ENCODE results near the gene HDHD5. TPM values are rescaled to one million over a fixed set of nuclear protein-coding genes. Genes with fewer than 3 reads are reported as not detected.

Gene HDHD5
- total and polyA plus RNA-seq, 4 donors = 13.2 to 46.1 (median 35.9) TPM

DNA sequence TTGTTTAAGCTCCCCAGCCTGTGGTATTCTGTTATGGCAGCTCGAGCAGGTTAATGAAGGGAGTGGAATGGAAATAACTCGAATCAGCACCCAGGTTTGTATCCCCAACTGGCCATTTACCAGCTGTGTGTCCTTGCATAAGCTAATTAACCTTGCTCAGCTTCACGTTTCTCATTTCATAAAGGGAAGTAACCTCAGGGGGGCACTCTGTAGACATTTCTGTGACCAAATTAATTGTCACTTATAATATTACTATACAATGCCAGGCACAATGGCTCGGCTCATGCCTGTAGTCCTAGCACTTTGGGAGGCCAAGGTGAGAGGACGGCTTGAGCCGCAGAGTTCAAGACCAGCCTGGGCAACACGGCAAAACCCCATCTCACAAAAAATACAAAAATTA, 46.4 kb upstream of the HDHD5 start:
- TF ChIP-seq, protein P1, sequence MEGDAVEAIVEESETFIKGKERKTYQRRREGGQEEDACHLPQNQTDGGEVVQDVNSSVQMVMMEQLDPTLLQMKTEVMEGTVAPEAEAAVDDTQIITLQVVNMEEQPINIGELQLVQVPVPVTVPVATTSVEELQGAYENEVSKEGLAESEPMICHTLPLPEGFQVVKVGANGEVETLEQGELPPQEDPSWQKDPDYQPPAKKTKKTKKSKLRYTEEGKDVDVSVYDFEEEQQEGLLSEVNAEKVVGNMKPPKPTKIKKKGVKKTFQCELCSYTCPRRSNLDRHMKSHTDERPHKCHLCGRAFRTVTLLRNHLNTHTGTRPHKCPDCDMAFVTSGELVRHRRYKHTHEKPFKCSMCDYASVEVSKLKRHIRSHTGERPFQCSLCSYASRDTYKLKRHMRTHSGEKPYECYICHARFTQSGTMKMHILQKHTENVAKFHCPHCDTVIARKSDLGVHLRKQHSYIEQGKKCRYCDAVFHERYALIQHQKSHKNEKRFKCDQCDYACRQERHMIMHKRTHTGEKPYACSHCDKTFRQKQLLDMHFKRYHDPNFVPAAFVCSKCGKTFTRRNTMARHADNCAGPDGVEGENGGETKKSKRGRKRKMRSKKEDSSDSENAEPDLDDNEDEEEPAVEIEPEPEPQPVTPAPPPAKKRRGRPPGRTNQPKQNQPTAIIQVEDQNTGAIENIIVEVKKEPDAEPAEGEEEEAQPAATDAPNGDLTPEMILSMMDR (IDR thresholded peaks at IDR 0.05; ENCODE audit: low read depth, low read length, missing input control) = no peak
- TF ChIP-seq SP1 (IDR thresholded peaks at IDR 0.05) (no peak), RAD21 (IDR thresholded peaks at IDR 0.05) (peak; percentile 50 to 54)
- Histone ChIP-seq H3K27me3 (ENCODE audit: control insufficient read depth in 4 of 4, insufficient read depth in 4 of 4, low read length in 3 of 4) (no peaks in the 10 kb centered on the region), H3K9me3 (ENCODE audit: control insufficient read depth in 4 of 4, low read length in 3 of 4) (no peaks in the 10 kb centered on the region), H3K4me3 (ENCODE audit: low read depth in 1 of 3, low read length in 3 of 3) (no peak overlapping the region), H3K36me3 (ENCODE audit: control insufficient read depth in 4 of 4, insufficient read depth in 3 of 4, low read depth in 1 of 4, low read length in 3 of 4) (no peaks in the 10 kb centered on the region), H3K27ac (ENCODE audit: low read depth in 1 of 2, low read length in 2 of 2) (no peak overlapping the region), H3K4me1 (ENCODE audit: control insufficient read depth in 4 of 4, insufficient read depth in 4 of 4, low read length in 3 of 4) (peaks cover 0 to 8% (median 6%) of the 10 kb centered on the region in 4 donors), H3K9ac (ENCODE audit: low read depth in 1 of 2, low read length in 2 of 2) (no peak overlapping the region)
- no peak for DNase-seq (ENCODE audit: low spot score)
- 73% methylated on average over 7 of the region's 7 CpGs for WGBS

DNA sequence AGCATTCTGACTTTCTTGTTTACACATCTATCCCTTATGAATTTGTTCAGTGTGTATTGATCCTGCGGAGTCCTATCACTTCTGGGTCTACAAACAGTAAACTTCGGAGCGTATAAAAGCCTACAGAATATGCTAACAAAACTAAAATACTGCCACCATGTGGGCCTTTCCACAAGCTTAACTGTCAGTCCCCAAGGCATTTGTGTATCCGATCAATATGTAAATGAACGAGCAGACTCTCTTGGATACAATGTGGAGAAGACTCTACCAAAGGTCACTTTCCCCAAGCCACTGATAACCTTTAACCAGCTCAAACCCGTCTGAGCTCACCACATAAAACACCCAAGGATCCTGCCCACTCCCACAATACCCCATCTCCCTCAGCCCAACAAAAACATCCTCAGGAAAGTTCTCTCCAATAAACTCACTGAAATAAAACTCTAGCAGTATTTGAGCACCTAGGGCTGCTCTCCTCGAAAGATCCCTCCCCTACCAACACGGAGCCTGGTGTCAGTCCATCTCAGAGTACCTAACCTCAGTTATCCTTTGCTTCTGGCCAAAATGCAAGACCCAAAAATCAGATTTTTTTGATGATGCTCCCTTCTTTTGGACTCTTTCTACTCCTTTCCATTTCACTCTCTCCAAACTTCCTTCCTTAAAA, 42.3 kb upstream of the HDHD5 start:
- Histone ChIP-seq H3K27ac (ENCODE audit: low read depth in 1 of 2, low read length in 2 of 2) (no peak overlapping the region), H3K9ac (ENCODE audit: low read depth in 1 of 2, low read length in 2 of 2) (no peak overlapping the region), H3K4me3 (ENCODE audit: low read depth in 1 of 3, low read length in 3 of 3) (no peak overlapping the region), H3K9me3 (ENCODE audit: control insufficient read depth in 4 of 4, low read length in 3 of 4) (no peaks in the 10 kb centered on the region), H3K27me3 (ENCODE audit: control insufficient read depth in 4 of 4, insufficient read depth in 4 of 4, low read length in 3 of 4) (no peaks in the 10 kb centered on the region), H3K4me1 (ENCODE audit: control insufficient read depth in 4 of 4, insufficient read depth in 4 of 4, low read length in 3 of 4) (peaks cover 0 to 8% (median 6%) of the 10 kb centered on the region in 4 donors), H3K36me3 (ENCODE audit: control insufficient read depth in 4 of 4, insufficient read depth in 3 of 4, low read depth in 1 of 4, low read length in 3 of 4) (no peaks in the 10 kb centered on the region)
- DNase-seq (ENCODE audit: low spot score) = no peak
- TF ChIP-seq RAD21 (IDR thresholded peaks at IDR 0.05) = peak; percentile 81 to 87
- TF ChIP-seq, protein P2, sequence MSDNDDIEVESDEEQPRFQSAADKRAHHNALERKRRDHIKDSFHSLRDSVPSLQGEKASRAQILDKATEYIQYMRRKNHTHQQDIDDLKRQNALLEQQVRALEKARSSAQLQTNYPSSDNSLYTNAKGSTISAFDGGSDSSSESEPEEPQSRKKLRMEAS (IDR thresholded peaks at IDR 0.05) = peak; percentile 31
- peak; percentile 42 for TF ChIP-seq SP1 (IDR thresholded peaks at IDR 0.05)
- no peak for TF ChIP-seq HNF4G (IDR thresholded peaks at IDR 0.05)
- no peak for TF ChIP-seq FOXA2 (IDR thresholded peaks at IDR 0.05)
- peak; percentile 54 for TF ChIP-seq NR2F2 (IDR thresholded peaks at IDR 0.05)
- TF ChIP-seq, protein P3, sequence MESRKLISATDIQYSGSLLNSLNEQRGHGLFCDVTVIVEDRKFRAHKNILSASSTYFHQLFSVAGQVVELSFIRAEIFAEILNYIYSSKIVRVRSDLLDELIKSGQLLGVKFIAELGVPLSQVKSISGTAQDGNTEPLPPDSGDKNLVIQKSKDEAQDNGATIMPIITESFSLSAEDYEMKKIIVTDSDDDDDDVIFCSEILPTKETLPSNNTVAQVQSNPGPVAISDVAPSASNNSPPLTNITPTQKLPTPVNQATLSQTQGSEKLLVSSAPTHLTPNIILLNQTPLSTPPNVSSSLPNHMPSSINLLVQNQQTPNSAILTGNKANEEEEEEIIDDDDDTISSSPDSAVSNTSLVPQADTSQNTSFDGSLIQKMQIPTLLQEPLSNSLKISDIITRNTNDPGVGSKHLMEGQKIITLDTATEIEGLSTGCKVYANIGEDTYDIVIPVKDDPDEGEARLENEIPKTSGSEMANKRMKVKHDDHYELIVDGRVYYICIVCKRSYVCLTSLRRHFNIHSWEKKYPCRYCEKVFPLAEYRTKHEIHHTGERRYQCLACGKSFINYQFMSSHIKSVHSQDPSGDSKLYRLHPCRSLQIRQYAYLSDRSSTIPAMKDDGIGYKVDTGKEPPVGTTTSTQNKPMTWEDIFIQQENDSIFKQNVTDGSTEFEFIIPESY (IDR thresholded peaks at IDR 0.05) = peak; percentile 9
- TF ChIP-seq EGR1 (IDR thresholded peaks at IDR 0.05; ENCODE audit: low read depth in 2 of 2) = no peak
- TF ChIP-seq RXRA (IDR thresholded peaks at IDR 0.05) = peak; percentile 63 to 80
- TF ChIP-seq, protein P4, sequence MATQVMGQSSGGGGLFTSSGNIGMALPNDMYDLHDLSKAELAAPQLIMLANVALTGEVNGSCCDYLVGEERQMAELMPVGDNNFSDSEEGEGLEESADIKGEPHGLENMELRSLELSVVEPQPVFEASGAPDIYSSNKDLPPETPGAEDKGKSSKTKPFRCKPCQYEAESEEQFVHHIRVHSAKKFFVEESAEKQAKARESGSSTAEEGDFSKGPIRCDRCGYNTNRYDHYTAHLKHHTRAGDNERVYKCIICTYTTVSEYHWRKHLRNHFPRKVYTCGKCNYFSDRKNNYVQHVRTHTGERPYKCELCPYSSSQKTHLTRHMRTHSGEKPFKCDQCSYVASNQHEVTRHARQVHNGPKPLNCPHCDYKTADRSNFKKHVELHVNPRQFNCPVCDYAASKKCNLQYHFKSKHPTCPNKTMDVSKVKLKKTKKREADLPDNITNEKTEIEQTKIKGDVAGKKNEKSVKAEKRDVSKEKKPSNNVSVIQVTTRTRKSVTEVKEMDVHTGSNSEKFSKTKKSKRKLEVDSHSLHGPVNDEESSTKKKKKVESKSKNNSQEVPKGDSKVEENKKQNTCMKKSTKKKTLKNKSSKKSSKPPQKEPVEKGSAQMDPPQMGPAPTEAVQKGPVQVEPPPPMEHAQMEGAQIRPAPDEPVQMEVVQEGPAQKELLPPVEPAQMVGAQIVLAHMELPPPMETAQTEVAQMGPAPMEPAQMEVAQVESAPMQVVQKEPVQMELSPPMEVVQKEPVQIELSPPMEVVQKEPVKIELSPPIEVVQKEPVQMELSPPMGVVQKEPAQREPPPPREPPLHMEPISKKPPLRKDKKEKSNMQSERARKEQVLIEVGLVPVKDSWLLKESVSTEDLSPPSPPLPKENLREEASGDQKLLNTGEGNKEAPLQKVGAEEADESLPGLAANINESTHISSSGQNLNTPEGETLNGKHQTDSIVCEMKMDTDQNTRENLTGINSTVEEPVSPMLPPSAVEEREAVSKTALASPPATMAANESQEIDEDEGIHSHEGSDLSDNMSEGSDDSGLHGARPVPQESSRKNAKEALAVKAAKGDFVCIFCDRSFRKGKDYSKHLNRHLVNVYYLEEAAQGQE (IDR thresholded peaks at IDR 0.05) = no peak
- no peak for TF ChIP-seq TAF1 (conservative IDR thresholded peaks at IDR 0.05)
- peak; percentile 71 for TF ChIP-seq YY1 (IDR thresholded peaks at IDR 0.05)
- TF ChIP-seq FOXA1 (IDR thresholded peaks at IDR 0.05) = no peak
- TF ChIP-seq, protein P5, sequence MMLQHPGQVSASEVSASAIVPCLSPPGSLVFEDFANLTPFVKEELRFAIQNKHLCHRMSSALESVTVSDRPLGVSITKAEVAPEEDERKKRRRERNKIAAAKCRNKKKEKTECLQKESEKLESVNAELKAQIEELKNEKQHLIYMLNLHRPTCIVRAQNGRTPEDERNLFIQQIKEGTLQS (IDR thresholded peaks at IDR 0.05) = no peak
- no peak for TF ChIP-seq GABPA (IDR thresholded peaks at IDR 0.05 in 1 of 2, conservative IDR thresholded peaks at IDR 0.05 in 1 of 2)
- peak; percentile 67 to 79 for TF ChIP-seq HNF4A (conservative IDR thresholded peaks at IDR 0.05)
- no peak for TF ChIP-seq JUND (IDR thresholded peaks at IDR 0.05)
- TF ChIP-seq, protein P1 (IDR thresholded peaks at IDR 0.05; ENCODE audit: low read depth, low read length, missing input control) = peak; percentile 63
- WGBS = 17% methylated on average over 8 of the region's 8 CpGs

Data from liver (tissue), 9 donors.